ENCODE results near the gene RGS7.

The RGS7 gene

DNA sequence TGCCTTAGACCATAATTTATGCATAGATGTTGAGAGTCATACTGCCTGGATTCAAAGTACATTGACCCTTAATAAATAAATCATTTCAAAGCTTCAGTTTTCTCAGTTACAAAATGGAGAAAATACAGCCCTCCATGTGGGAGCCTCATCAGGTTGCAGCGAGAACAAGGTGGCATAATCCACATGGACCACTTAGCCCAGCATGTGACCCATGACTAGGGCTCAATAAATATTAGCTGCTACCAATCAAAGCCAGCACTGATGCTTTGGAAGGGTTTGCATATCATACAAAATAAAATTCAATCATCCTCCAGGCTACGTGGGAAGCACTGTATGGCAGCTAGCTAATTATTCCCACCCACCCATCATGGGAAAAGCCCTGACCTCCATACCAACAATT lies 33.5 kb upstream of the RGS7 start:
- no peaks in the 10 kb centered on the region for H3K4me1 ChIP-seq
- DNase-seq, result no peak
- no peaks in the 10 kb centered on the region for H3K36me3 ChIP-seq
- TF ChIP-seq, protein P1, sequence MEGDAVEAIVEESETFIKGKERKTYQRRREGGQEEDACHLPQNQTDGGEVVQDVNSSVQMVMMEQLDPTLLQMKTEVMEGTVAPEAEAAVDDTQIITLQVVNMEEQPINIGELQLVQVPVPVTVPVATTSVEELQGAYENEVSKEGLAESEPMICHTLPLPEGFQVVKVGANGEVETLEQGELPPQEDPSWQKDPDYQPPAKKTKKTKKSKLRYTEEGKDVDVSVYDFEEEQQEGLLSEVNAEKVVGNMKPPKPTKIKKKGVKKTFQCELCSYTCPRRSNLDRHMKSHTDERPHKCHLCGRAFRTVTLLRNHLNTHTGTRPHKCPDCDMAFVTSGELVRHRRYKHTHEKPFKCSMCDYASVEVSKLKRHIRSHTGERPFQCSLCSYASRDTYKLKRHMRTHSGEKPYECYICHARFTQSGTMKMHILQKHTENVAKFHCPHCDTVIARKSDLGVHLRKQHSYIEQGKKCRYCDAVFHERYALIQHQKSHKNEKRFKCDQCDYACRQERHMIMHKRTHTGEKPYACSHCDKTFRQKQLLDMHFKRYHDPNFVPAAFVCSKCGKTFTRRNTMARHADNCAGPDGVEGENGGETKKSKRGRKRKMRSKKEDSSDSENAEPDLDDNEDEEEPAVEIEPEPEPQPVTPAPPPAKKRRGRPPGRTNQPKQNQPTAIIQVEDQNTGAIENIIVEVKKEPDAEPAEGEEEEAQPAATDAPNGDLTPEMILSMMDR (IDR thresholded peaks at IDR 0.05; ENCODE audit: low read depth, low read length), result no peak
- H3K27me3 ChIP-seq, result no peaks in the 10 kb centered on the region
- no peaks in the 10 kb centered on the region for H3K9me3 ChIP-seq
- no peak overlapping the region for H3K4me3 ChIP-seq (ENCODE audit: low read depth, low read length)

DNA sequence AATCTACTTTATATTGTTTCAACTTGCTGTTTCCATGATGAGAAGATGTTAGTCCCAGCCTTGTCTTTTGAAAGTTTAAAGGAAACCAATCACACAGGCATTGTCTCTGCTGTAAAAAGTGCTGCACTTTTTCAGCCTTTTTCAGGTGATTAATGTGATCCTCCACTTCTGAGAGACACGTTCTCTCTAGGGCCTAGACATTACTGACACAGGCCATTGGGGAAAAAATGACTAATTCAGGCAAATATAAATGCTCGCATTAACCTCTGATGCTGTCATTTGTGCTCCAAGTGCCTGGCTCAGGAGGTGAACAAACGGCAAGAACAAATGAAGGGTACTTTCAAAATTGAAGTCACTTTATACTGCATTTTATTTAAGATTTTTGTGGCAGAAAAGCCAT lies 32.4 kb upstream of the RGS7 start:
- Histone ChIP-seq H3K9me3 (no peaks in the 10 kb centered on the region), H3K4me3 (ENCODE audit: low read depth, low read length) (no peak overlapping the region), H3K4me1 (no peaks in the 10 kb centered on the region), H3K27me3 (no peaks in the 10 kb centered on the region), H3K36me3 (no peaks in the 10 kb centered on the region)
- TF ChIP-seq, protein P1 (IDR thresholded peaks at IDR 0.05; ENCODE audit: low read depth, low read length), result no peak
- DNase-seq, result no peak

DNA sequence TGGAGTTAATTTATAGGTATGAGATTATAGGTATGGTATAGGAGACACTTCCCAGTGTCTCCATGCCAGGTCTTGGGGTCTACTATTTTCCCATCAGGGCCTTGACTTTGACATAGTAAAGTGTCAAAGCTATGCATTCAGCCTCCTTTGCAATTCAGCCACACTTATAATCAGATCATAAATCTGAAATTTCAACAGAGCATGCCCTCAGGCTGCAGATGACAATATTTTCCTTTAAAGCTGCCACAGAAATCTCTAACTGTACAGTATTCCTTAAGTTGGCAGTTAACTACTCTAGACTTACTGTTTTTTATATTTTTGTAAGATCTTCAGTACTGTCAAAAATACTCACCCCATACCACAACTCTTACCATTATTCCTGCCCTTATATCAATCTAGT lies 30.2 kb upstream of the RGS7 start:
- TF ChIP-seq, protein P1 (IDR thresholded peaks at IDR 0.05; ENCODE audit: low read depth, low read length), result no peak
- Histone ChIP-seq H3K9me3 (no peaks in the 10 kb centered on the region), H3K4me1 (no peaks in the 10 kb centered on the region), H3K4me3 (ENCODE audit: low read depth, low read length) (no peak overlapping the region), H3K36me3 (no peaks in the 10 kb centered on the region), H3K27me3 (no peaks in the 10 kb centered on the region)
- no peak for DNase-seq

DNA sequence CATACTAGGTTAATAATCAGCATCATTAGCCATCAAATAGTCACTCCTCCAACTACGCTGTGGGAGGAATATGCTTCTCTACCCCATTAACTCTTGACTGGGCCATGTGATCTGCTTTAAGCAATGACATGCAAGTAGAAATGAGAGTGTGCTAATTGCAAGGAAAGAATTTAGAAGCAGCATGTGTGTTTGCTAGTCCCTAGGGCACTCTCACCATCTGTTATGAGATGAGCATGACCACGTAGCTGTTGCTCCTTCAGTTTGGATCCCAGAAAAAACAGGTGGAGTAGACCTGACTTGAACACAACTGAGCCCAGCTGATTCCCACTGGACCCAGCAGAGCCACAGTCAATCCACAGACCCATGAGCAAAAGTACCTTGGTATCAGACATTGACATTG lies 19.7 kb upstream of the RGS7 start:
- no peaks in the 10 kb centered on the region for H3K4me1 ChIP-seq
- H3K36me3 ChIP-seq, result no peaks in the 10 kb centered on the region
- TF ChIP-seq, protein P1 (IDR thresholded peaks at IDR 0.05; ENCODE audit: low read depth, low read length), result no peak
- H3K9me3 ChIP-seq, result no peaks in the 10 kb centered on the region
- no peak overlapping the region for H3K4me3 ChIP-seq (ENCODE audit: low read depth, low read length)
- no peaks in the 10 kb centered on the region for H3K27me3 ChIP-seq
- DNase-seq, result no peak

DNA sequence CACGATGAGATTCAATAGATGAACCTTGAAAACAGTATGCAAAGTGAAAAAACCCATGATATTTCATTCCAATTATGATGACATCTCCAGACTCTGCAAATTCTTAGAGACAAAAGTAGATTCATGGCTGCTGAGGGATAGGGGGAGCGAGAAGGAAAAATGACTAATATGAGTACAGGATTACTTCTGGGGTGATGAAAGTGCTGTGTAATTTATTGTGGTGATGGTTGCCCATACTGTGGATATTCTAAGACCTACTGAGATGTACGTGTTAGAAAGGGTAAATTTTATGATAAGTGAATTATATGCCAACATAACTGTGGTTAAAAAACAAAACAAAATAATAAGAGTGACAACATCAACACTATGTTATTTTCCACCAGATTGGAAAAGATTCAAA lies 18.9 kb upstream of the RGS7 start:
- Histone ChIP-seq H3K4me3 (ENCODE audit: low read depth, low read length) (no peak overlapping the region), H3K4me1 (no peaks in the 10 kb centered on the region), H3K36me3 (no peaks in the 10 kb centered on the region), H3K9me3 (no peaks in the 10 kb centered on the region), H3K27me3 (no peaks in the 10 kb centered on the region)
- DNase-seq, result no peak
- TF ChIP-seq, protein P1 (IDR thresholded peaks at IDR 0.05; ENCODE audit: low read depth, low read length), result no peak

DNA sequence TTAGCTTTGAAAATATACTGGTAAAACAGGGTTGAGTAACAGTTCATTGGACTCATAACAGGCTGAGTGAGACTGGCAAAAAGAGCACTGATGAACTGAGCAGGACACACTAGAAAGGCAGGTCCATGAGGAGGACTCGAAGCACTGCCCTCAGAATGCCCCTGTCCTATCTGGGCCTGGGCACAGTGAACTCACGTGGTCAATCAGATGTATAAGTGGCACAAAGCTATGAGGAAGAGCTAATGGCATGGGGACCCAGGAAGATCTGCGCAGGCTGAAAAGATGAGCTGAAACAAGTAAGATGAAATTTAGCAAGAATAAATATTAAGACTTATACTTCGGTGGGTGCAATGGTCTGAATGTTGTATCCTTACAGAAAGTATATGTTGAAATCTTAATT lies 9.2 kb upstream of the RGS7 start:
- Histone ChIP-seq H3K36me3 (no peaks in the 10 kb centered on the region), H3K4me3 (ENCODE audit: low read depth, low read length) (no peak overlapping the region), H3K4me1 (no peaks in the 10 kb centered on the region), H3K27me3 (no peaks in the 10 kb centered on the region), H3K9me3 (no peaks in the 10 kb centered on the region)
- TF ChIP-seq, protein P1 (IDR thresholded peaks at IDR 0.05; ENCODE audit: low read depth, low read length), result no peak
- DNase-seq, result no peak
